Measurements from ENCODE around the gene KLC3.

Gene KLC3

GRCh38 chr19:45346449-45346848 lies 5.9 kb downstream of the KLC3 start:
- Histone ChIP-seq H3K4me3 (replicated peaks; ENCODE audit: low read depth, low read length) (no peak overlapping the region), H3K36me3 (ENCODE audit: control insufficient read depth, insufficient read depth, low read length) (peaks cover 7% of the 10 kb centered on the region), H3K27me3 (replicated peaks; ENCODE audit: control insufficient read depth, insufficient read depth, low read length) (no peaks in the 10 kb centered on the region)
- TF ChIP-seq, protein P1, sequence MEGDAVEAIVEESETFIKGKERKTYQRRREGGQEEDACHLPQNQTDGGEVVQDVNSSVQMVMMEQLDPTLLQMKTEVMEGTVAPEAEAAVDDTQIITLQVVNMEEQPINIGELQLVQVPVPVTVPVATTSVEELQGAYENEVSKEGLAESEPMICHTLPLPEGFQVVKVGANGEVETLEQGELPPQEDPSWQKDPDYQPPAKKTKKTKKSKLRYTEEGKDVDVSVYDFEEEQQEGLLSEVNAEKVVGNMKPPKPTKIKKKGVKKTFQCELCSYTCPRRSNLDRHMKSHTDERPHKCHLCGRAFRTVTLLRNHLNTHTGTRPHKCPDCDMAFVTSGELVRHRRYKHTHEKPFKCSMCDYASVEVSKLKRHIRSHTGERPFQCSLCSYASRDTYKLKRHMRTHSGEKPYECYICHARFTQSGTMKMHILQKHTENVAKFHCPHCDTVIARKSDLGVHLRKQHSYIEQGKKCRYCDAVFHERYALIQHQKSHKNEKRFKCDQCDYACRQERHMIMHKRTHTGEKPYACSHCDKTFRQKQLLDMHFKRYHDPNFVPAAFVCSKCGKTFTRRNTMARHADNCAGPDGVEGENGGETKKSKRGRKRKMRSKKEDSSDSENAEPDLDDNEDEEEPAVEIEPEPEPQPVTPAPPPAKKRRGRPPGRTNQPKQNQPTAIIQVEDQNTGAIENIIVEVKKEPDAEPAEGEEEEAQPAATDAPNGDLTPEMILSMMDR (IDR thresholded peaks at IDR 0.05; ENCODE audit: insufficient read depth, low read length, poor library complexity, severe bottlenecking): no peak
- no peak for DNase-seq (ENCODE audit: extremely low read depth, insufficient read length)

- no peak for DNase-seq (ENCODE audit: extremely low read depth, insufficient read length)
- no peaks in the 10 kb centered on the region for H3K27me3 ChIP-seq (replicated peaks; ENCODE audit: control insufficient read depth, insufficient read depth, low read length)
- H3K4me3 ChIP-seq (replicated peaks; ENCODE audit: low read depth, low read length): no peak overlapping the region
- TF ChIP-seq, protein P1 (IDR thresholded peaks at IDR 0.05; ENCODE audit: insufficient read depth, low read length, poor library complexity, severe bottlenecking): no peak
- peaks cover 11% of the 10 kb centered on the region for H3K36me3 ChIP-seq (ENCODE audit: control insufficient read depth, insufficient read depth, low read length)
Observed at GRCh38 chr19:45347570-45348366, 7.2 kb downstream of the KLC3 start.

DNA sequence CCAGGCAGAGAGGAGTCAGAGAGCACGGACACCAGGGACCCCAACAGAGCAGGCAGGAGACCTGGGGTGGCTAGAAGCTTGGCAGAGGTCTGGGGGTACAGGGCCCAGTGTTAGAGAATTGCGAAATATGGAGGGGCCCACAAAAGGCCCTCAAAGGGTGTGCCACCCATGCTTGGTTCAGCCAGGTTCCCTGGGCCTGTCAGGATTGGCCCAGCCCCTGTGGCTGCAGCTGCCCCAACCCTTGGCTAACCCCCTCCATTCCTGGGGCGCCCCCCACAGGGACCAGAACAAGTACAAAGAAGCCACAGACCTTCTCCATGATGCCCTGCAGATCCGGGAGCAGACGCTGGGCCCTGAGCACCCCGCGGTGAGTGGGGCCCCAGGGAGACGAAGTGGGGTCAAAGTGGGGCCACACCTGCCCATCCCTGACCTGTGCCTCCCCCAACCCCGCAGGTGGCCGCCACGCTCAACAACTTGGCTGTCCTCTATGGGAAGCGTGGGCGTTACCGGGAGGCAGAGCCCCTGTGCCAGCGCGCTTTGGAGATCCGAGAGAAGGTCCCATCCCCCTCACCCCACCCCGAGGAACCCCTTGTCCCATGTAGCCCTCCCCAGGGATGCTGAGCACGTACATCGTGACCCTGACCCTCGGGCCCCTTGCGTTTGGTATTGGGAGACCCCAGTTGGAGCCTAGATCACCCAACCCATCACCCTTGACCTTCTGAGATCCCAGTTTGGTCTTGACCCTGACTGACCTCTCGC lies 8.0 kb downstream of the KLC3 start:
- Histone ChIP-seq H3K4me3 (replicated peaks; ENCODE audit: low read depth, low read length) (no peak overlapping the region), H3K36me3 (ENCODE audit: control insufficient read depth, insufficient read depth, low read length) (peaks cover 15% of the 10 kb centered on the region), H3K27me3 (replicated peaks; ENCODE audit: control insufficient read depth, insufficient read depth, low read length) (no peaks in the 10 kb centered on the region)
- TF ChIP-seq, protein P1 (IDR thresholded peaks at IDR 0.05; ENCODE audit: insufficient read depth, low read length, poor library complexity, severe bottlenecking): no peak
- no peak for DNase-seq (ENCODE audit: extremely low read depth, insufficient read length)

DNA sequence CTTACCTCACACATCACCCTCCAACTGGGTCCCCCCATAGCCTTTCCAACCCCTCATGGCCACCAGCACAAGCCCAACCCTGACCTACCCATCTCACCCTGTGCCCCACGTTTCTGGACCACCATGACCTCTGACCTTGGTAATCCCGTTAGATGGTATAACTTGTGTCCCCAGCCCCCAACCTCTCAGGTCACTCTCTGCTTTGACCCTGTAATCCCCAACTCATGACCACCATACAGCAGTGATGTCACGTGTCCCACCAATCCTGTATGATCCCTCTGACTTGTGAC lies 8.5 kb downstream of the KLC3 start:
- no peak for DNase-seq (ENCODE audit: extremely low read depth, insufficient read length)
- TF ChIP-seq, protein P1 (IDR thresholded peaks at IDR 0.05; ENCODE audit: insufficient read depth, low read length, poor library complexity, severe bottlenecking): no peak
- H3K27me3 ChIP-seq (replicated peaks; ENCODE audit: control insufficient read depth, insufficient read depth, low read length): no peaks in the 10 kb centered on the region
- H3K4me3 ChIP-seq (replicated peaks; ENCODE audit: low read depth, low read length): no peak overlapping the region
- H3K36me3 ChIP-seq (ENCODE audit: control insufficient read depth, insufficient read depth, low read length): peaks cover 19% of the 10 kb centered on the region

DNA sequence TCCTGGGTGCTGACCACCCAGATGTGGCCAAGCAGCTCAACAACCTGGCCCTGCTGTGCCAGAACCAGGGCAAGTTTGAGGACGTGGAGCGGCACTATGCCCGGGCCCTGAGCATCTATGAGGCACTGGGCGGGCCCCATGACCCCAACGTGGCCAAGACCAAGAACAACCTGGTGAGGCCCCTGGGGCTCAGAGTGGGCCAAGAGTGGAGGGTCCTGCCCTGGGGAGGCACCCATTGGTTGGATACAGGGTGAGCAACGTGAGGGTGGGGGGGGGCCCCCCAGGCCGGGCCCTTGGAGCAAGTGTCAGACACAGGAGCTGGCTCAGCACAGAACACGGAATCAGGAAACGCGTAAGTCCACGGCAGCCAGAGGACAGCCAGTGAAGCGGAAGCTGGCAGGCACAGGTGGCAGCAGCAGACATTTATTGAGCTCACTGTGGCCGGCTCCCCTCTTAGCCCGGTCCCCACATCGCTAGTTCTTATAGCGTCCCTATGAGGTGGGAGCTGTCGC lies 8.9 kb downstream of the KLC3 start:
- TF ChIP-seq, protein P1 (IDR thresholded peaks at IDR 0.05; ENCODE audit: insufficient read depth, low read length, poor library complexity, severe bottlenecking): no peak
- Histone ChIP-seq H3K36me3 (ENCODE audit: control insufficient read depth, insufficient read depth, low read length) (peaks cover 20% of the 10 kb centered on the region), H3K27me3 (replicated peaks; ENCODE audit: control insufficient read depth, insufficient read depth, low read length) (no peaks in the 10 kb centered on the region), H3K4me3 (replicated peaks; ENCODE audit: low read depth, low read length) (no peak overlapping the region)
- DNase-seq (ENCODE audit: extremely low read depth, insufficient read length): no peak

All from GM06990 (cell line).